ENCODE measurements around the gene ST3GAL6.

ST3GAL6 gene

DNA sequence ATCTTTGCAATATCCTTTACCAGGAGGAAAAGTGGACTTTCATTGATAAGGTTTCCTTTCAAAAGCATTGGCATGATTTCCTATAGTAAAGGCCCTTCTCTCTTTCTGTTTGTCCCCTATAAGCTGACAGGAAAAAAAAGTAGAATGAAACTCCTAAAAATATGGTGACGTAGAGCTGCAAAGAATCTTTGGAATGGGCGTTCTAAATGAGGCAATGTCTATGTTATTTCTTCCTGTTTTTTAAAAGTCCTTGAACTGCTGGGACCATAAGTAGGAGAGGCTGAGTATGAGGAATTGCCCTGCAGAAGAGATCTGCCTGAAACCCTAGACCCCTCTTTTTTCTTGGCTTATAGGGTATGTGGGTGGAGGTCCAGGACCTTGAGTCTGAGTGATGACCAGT is 17.2 kb downstream of the ST3GAL6 start:
- in situ Hi-C loops (cut with MboI; ENCODE audit: low sequenced_read_pairs, unreplicated experiment) = no loop called here
- no peak for DNase-seq (ENCODE audit: low spot score)
- TF ChIP-seq, protein P1, sequence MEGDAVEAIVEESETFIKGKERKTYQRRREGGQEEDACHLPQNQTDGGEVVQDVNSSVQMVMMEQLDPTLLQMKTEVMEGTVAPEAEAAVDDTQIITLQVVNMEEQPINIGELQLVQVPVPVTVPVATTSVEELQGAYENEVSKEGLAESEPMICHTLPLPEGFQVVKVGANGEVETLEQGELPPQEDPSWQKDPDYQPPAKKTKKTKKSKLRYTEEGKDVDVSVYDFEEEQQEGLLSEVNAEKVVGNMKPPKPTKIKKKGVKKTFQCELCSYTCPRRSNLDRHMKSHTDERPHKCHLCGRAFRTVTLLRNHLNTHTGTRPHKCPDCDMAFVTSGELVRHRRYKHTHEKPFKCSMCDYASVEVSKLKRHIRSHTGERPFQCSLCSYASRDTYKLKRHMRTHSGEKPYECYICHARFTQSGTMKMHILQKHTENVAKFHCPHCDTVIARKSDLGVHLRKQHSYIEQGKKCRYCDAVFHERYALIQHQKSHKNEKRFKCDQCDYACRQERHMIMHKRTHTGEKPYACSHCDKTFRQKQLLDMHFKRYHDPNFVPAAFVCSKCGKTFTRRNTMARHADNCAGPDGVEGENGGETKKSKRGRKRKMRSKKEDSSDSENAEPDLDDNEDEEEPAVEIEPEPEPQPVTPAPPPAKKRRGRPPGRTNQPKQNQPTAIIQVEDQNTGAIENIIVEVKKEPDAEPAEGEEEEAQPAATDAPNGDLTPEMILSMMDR (IDR thresholded peaks at IDR 0.05; ENCODE audit: borderline replicate concordance, control extremely low read depth, extremely low read depth, insufficient read depth, missing control alignments) = no peak

DNA sequence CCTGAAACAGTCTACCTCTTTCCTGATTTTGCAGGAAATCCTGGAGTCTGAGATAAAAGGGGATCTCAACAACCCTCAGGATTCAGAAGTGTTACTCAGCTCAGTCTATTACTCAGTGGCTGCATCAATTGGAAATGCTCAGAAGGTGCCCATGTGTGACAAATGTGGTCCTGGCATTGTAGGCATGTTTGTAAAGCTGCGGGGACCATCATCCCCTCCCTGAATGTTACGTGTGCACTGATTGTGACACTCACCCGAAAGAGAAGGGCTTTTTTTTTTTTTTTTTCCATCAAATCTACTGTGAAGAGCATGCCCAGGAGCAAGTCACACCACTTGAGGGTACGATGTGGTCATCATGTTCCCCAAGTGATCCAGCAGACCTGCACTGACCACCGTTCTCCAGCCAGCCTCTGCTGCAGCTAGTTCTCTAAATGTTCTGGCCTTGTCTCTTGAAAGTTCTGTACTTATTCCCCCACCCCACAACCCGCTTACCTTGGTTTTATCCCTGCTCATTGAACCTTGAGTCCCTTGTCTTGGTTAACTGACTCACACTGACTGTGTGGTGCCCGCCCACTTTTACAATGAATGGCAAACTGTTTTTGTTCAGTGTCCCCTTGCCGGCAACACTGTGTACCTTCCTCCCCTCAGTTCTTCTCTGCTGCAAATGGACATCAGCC is 19.8 kb downstream of the ST3GAL6 start:
- TF ChIP-seq, protein P1 (IDR thresholded peaks at IDR 0.05; ENCODE audit: borderline replicate concordance, control extremely low read depth, extremely low read depth, insufficient read depth, missing control alignments) = no peak
- in situ Hi-C loops (cut with MboI; ENCODE audit: low sequenced_read_pairs, unreplicated experiment) = no loop called here
- DNase-seq (ENCODE audit: low spot score) = no peak

DNA sequence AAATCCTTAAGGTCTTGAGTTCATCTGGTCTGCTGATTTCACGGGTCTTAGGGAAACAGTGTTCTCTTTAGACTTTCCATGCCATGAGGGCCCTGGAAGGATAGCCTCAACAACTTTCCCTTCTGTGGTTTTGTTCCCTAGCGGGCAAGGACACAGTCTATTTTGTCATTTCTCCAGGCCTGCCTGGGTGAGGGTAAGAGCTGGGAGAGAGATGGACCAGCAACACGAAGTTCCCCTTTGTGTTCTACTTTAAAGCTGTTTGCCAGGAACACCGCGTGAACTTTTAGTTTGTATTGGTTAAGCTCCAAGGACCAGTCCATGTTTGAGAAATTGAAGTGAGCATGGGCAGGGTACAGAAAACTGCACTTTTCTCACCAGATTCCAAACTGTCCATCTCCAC is 20.9 kb downstream of the ST3GAL6 start:
- TF ChIP-seq, protein P1 (IDR thresholded peaks at IDR 0.05; ENCODE audit: borderline replicate concordance, control extremely low read depth, extremely low read depth, insufficient read depth, missing control alignments) = no peak
- in situ Hi-C loops (cut with MboI; ENCODE audit: low sequenced_read_pairs, unreplicated experiment) = no loop called here
- no peak for DNase-seq (ENCODE audit: low spot score)

DNA sequence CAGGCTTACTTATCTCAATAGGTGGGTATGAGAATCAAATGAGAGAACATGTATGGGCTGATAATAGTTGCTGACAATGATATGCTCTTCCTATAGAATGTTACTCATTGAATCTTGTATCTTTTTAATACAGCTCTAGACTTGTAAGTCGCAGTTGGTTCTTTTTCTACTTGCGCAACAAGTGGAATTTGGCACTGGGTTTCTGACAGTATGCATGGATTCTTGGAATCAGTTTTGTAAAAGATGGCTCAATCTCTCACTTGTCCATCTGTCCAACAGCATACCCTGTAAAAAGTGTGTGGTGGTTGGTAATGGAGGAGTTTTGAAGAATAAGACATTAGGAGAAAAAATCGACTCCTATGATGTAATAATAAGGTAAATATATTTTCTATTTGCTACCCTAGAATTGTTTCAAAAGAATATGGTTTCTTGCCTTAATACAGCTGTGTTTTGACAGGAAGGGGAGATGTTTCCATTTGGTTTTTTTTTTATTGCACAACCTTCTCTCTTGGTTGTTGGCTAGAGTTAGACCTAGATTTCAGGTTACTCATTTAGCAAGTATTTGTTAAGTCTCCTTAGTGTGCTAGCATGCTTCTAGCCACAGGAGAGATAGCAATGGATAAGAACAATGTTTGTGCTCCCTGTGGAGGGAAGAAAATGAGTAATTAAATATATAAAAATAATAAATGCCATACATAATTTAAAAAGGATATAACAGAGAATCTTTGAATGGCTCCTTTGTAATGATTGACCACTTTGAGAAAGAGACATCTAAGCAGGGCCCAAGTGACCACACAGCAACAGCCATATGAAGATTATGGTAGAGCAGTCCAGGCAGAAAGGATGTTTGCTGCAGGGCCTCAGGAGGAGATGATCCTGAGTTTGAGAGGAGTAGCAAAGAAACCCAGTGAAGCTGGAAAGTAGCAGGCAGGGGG is 21.8 kb downstream of the ST3GAL6 start:
- TF ChIP-seq, protein P1 (IDR thresholded peaks at IDR 0.05; ENCODE audit: borderline replicate concordance, control extremely low read depth, extremely low read depth, insufficient read depth, missing control alignments) = no peak
- in situ Hi-C loops (cut with MboI; ENCODE audit: low sequenced_read_pairs, unreplicated experiment) = no loop called here
- no peak for DNase-seq (ENCODE audit: low spot score)

DNA sequence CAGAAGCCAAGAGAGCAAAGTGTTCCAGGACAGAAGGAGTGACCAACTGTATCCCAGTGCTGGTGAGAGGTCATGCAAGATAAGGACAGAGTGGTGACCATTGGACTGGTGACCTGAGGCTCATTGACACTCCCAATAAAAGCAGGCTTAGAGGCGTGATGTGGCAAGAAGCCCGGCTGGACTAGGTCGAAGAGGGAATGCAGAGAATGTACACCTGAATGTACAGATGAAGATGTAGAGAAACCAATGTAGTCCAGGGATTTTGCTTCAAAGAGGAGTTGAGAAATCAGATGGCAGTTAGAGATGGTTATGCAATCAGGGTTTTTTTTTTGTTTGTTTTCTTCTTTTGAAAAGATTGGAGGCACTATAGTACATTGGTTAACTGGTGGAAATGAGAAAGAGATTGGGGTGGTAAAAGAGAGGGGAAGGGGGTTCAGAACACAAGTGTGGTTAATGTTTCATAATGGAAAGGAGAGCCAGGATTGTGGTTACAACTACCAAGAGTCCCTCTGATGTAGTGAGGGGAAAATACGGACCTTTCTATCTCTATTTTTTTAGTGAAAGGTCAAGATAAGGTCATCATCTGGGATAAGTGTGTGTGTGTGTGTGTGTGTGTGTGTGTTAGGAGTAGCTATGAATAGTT is 23.3 kb downstream of the ST3GAL6 start:
- in situ Hi-C loops (cut with MboI; ENCODE audit: low sequenced_read_pairs, unreplicated experiment) = no loop called here
- TF ChIP-seq, protein P1 (IDR thresholded peaks at IDR 0.05; ENCODE audit: borderline replicate concordance, control extremely low read depth, extremely low read depth, insufficient read depth, missing control alignments) = no peak
- no peak for DNase-seq (ENCODE audit: low spot score)

DNA sequence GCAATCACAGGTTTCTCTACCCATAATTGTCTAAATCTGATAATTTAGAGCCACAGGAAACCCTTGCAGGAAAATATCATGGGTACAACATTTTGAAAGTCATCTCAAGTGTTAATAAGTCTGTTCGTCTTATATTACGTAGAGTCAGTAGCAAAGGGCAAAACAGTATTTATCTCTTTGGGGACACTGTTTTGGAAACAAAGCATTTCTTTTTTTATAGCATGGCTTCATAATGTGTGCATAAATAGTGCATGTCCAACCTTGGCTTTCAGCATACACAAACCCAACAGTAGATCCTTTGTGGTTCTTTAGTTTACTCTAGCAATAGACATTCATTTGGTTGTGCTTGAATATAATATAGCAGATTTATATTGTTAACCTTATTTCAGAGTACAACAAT is 24.0 kb downstream of the ST3GAL6 start:
- in situ Hi-C loops (cut with MboI; ENCODE audit: low sequenced_read_pairs, unreplicated experiment) = no loop called here
- TF ChIP-seq, protein P1 (IDR thresholded peaks at IDR 0.05; ENCODE audit: borderline replicate concordance, control extremely low read depth, extremely low read depth, insufficient read depth, missing control alignments) = no peak
- no peak for DNase-seq (ENCODE audit: low spot score)

All from GM13976 (cell line).